T47D (cell line): ENCODE data around the gene NKAIN4.
A peak's percentile ranks its signal among the peaks of the same experiment; 100 is the strongest.

ENCODE experiments used
- DNase-seq, 2 experiments: peaks; one replicate each; pipeline versions ENCODE4 v3.0.0 to v3.0.0-alpha.2; 2011 to 2012; ENCODE audit warnings: low read depth in 1 of 2, low spot score in 1 of 2
- JUND ChIP-seq: IDR thresholded peaks from 2 replicates; pipeline ENCODE4 v1.6.1; 2012; ENCODE audit warnings: low read depth
- in situ Hi-C: cut with HindIII; loops from 2 replicates; pipeline ENCODE4 v1.10.0; 2016; ENCODE audit warnings: low sequenced_read_pairs, low pct_unique_long_range_greater_than_20kb

NKAIN4 gene

DNA sequence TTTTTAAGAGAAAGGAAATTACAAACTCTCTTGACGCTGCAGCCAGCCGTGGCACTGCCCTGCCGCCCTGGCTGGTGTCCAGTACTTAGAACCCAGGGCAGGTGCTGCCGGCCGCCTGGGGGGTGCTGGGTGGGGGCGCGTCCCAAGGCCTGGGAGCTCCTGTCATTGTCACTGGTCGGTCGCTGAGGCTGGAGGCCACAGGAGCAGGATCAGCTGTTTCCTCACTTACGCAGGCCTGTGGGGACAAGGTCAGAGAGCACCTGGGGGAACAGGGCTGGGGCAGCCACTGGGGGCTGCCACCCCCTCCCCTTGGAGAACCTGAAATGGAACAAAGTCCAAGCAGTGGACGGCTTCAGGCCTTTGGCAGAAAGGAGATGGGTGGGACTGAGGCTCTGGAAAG, 13.0 kb downstream of the NKAIN4 start:
- in situ Hi-C loops, result no loop called here

DNA sequence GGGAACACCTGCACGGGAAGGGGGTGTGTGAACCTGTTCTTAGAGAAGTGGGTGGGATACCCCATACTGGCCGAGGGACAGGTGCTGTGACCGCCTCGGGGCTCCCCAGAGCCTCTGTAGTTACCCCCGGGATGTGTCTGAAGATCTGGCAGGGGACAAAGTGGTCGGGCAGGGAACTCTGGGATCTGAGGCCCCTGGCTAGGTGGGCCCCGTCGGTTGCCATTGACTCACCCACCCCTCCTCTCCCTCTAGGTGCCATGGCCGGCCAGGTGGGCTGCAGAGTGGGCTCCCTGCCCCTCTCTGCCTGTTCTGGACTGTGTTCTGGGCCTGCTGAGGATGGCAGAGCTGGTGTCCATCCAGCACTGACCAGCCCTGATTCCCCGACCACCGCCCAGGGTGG, 14.3 kb downstream of the NKAIN4 start:
- in situ Hi-C loops, result no loop called here

More for the DNA sequence above, 13.0 kb downstream of the NKAIN4 start:
- TF ChIP-seq JUND, result no peak
- DNase-seq, result no peak

DNA sequence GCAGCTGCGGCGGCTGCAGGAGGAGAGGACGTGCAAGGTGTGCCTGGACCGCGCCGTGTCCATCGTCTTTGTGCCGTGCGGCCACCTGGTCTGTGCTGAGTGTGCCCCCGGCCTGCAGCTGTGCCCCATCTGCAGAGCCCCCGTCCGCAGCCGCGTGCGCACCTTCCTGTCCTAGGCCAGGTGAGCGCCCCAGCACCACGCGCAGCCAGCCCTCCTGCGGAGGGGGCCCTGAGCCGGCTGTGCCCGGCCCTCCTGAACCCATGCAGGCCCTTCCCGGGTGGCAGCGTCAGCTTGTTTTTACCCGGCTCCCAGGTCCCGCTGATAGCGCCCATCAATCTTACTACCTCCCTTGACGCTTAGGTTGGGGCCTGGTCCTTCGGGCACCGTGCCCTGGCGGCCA, 14.8 kb downstream of the NKAIN4 start:
- no peak for DNase-seq
- in situ Hi-C loops, result no loop called here
- no peak for TF ChIP-seq JUND

More for the DNA sequence above, 14.3 kb downstream of the NKAIN4 start:
- no peak for TF ChIP-seq JUND
- DNase-seq, result no peak

DNA sequence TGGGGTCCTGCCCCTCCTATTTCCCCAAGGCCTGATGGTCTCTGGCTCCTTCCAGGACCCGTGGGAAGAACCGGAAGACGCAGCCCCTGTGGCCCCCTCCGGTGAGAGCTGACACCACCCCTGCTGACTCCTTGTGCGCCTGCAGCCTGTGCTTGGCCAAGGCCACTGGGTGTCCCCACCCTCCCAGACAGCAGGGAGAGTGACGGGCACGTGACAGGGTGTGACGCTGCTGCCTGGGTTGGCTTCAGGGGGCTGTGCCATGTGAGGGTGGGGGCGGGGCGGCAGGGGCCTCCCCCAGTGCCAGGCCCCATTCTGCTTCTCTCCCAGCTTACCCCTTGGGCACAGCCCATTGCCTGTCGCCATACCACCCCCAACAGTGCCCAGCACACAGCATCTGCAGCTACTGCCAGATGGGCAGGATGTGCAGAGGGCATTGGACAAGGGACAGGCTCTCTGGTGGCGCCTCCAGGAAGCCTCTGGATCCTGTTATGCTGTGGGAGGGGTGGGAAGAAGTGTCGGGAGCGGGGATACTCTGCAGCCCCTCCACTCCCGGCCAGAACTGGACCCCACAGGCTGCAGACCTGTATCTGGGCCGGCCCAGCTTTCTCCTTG, 15.6 kb downstream of the NKAIN4 start:
- in situ Hi-C loops, result no loop called here
- no peak for TF ChIP-seq JUND
- DNase-seq, result peak in 1 of 2 experiments; percentile 43

DNA sequence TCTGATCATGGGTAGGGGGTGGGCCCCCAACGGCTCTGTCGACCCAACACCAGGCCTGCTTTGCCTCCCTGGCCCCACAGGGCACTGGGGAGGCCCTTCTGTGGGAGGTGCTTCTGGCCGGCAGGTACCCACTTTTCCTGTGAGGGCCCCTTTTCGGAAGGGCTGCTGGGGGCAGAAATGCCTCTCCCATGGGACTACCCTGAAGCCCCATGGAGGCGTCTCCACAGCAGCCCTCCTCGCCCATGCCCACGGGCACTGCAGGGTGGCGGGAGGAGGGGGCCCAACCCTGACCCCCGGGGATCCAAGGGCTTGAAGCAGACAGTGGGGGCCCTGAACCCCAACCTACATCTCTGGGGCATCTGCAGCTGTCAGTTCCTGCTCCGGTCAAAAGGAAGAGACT, 16.2 kb downstream of the NKAIN4 start:
- DNase-seq, result no peak
- in situ Hi-C loops, result no loop called here
- TF ChIP-seq JUND, result no peak

DNA sequence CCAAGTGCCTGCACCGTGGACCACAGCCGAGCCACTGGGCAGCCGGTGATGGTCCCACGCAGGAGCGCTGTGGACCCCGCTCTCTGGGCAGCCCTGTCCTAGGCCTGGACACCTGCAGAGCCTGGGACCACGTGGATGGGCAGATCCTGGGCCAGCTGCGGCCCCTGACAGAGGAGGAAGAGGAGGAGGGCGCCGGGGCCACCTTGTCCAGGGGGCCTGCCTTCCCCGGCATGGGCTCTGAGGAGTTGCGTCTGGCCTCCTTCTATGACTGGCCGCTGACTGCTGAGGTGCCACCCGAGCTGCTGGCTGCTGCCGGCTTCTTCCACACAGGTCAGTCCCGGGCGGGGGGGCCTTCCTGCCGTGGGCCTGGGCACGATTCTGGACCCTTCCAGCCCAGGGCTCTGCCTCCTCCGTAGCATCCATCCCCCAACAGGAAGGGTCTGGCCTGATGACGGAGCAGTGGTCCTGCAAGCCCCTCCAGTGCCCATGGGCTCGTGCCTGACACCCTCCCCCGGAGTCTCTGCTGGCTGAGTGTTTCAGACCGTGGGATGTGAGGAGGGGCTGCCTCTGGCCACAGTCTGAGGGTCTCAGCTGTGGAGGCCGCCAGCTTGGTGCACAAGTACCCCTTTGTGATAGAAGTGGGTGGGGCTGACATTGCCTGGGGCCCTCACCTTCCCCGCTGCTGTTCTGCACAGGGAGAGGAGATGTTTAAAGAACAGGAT, 18.0 kb downstream of the NKAIN4 start:
- in situ Hi-C loops, result no loop called here
- DNase-seq, result no peak
- TF ChIP-seq JUND, result no peak

DNA sequence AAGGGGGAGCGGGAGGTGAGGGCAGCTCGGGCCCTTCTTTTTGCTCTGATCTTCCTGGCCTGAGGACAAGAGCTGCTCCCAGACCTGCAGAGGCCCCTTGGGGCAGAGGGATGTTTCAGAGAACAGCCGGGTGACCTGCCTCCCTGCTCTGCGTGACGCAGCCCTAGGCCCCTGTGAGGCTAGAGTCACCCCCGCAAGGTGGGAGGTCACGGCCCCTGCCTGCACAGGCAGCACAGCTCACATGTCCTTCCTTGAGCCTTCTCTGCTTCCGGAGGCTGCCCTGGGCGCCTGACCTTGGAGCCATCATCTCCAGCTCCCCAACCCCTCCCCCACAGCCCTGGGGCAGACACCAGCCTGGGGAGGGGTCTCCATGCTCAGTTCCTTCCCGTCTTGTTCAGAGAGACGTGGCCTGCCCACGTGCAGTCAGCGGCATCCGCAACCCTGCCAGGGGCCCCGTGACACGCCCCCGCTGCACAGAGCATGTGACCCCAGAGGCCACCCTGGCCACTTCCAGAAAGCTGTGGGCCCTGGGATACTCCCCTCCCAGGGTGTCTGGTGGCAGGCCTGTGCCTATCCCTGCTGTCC, 18.8 kb downstream of the NKAIN4 start, which contains the start of gene BIRC7:
TSS of gene BIRC7 (plus strand) at position 507 of the 585 bp plus-strand sequence. CDS start 192 bp downstream, outside the sequence.
- in situ Hi-C loops, result no loop called here

DNA sequence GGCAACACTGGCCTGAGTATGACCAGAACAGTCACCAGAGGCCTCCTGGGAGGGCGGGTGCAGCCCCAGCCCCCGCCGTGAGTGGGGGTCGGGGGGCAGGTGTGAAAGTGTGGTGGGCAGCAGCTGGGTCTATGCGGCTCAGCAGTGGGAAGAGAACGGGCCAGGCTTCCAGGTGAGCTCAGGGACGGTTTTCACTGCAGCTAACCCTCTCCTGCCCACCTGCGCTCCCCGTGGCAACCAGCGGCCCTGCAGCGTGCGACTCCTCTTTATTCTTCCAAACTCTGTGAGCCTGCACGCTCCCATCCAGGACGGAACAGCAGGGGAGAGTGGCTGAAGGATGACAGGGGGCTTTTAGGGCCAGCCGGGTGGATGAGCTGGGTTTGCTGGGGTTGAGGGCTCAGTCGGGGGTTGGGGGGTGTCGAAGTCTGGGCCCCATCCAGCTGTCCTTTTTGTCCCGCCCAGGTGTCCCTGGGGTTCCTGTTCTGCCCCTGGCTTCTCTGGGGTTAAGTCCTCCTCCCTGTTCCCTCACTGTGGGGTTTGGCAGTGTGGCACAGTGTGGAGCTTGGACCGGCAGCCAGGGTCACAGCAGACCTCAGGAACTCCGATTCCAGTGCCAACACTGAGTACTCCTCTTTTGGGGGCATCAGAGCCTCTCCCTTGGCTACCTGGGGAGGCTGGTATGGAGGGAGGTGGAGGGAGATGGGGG, 19.4 kb downstream of the NKAIN4 start:
- DNase-seq, result peak; percentile 86 to 91
- in situ Hi-C loops, result no loop called here
- TF ChIP-seq JUND, result no peak

More for the DNA sequence above, 18.8 kb downstream of the NKAIN4 start, which contains the start of gene BIRC7:
- no peak for DNase-seq
- TF ChIP-seq JUND, result no peak

DNA sequence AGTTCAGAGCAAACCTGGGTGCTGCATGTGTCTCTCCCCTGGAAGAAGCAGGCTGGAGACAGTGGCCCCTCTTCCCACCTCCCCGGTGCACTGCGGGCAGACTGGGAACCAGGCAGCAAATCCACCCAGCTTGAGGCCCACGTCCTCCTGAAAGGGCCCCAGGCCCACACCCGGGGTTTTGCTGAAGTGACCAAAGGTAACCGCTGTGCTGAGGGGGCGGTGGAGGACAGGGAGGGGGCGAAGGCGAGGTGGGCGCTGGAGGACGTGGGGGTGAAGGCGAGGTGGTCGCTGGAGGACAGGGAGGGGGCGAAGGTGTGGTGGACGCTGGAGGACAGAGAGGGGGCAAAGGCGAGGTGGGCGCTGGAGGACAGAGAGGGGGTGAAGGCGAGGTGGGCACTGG, 20.3 kb downstream of the NKAIN4 start:
- TF ChIP-seq JUND, result no peak
- in situ Hi-C loops, result no loop called here
- no peak for DNase-seq

DNA sequence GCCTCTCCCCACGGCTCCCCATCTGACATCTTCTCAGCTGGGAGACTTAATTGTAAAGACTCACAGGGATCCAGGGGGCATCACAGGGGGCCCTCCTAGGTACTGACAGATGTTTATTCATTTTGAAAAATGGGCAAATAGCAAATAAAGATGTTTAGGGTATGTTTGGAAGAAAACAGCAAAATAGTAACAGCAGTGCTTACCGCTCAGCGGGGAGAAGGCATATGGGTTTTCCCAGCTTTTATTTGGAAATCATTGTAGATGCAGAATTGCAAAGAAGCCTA, 21.3 kb downstream of the NKAIN4 start:
- in situ Hi-C loops, result no loop called here
- DNase-seq, result no peak

DNA sequence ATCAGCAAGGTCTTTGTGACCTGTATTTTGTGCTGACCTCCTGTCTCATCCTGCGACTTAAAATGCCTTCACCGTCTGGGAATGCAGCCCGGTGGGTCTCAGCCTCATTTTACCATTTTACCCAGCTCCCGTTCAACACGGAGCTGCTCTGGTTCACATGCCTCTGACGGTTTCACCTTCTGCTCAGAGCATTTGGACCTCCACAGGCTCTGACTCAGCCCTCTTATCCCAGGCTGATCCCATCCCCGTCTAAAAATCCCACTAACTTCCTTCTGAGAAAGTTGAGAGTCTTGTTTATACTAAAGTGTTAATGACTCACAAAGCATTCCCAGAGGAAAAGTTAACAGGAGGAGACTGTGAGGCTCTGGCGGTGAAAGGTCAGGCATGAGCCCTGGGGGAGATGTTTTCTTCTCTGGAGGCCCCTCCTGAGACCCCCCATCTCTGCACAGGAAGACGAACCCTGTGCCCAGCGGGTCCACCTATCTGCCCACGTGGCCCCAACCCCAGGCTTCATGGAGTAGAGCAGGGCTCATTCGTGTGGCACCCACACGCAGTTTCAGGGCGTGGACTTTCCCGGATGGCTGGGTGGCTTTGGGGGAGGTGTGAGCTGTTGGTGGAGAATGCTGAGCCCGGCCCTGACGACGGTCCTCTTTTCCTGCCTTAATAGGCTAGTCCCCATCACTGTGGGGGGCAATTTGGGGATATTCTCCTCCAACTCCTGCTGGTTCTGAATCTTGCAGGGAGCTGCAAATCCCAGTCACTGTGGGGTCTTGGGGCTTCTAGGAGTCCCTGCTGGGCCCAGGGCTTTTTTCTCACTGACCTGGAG, 21.8 kb downstream of the NKAIN4 start:
- no peak for DNase-seq
- TF ChIP-seq JUND, result no peak
- in situ Hi-C loops, result no loop called here

More for the DNA sequence above, 21.3 kb downstream of the NKAIN4 start:
- no peak for TF ChIP-seq JUND

DNA sequence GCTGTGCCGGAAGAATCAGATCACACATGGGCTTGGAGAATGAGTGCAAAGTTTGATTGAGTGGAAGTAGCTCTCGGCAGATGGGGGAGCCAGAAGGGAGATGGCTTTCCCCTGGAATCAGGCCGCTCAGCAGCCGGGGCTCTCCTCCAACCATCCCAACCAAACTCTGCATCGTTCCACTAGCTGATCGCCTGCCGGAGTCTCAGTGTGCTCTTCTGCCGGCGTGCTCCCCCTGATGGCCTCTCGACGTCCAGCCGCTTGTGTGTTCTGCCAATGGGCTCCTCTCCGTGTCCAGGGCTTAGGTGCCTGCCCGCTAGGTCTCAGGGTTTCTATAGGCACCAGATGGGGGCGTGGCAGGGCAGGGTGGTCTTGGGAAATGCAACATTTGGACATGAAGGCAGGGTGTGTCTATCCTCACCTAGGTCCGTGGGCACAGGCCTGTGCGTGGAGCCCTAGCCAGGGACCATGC, 23.4 kb downstream of the NKAIN4 start:
- peak in 1 of 2 experiments; percentile 60 for DNase-seq

More for the DNA sequence above, 23.4 kb downstream of the NKAIN4 start:
- in situ Hi-C loops, result no loop called here
- TF ChIP-seq JUND, result no peak
